Measurements from ENCODE around the gene ELMOD1. TPM values are rescaled to one million over a fixed set of nuclear protein-coding genes. Genes with fewer than 3 reads are reported as not detected.
A peak's percentile ranks its signal among the peaks of the same experiment; 100 is the strongest.

The ELMOD1 gene
- total RNA-seq, 1 donor from 2014 or later = 3.2 TPM

DNA sequence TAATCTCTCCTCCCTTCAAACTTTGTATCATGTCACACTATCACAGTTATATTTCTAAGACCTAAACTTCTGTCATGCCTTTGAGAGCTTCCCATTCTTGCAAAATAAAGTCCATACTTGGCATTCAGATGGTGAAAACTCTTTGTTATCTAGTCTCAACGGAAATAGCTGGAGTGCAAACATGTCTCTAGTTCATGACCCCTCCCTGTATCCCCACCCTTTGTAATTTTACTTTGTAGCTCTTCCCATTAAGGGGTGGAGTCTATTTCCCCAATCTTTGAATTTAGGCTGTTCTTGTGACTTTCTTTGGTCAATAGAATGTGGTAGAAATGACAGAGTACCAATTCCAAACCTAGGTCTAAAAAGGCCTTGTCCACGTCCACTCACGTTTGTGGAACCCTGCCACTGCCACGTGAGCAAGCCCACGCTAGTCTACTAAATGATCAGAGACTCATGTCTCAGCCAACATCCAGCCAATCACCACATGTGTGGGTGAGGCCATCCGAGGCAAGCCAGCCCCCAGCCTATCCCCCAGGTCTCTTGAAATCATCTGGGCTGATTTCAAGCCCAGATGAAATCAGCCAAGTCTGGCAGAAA, 97.5 kb downstream of the ELMOD1 start:
- DNase-seq = no peak

DNA sequence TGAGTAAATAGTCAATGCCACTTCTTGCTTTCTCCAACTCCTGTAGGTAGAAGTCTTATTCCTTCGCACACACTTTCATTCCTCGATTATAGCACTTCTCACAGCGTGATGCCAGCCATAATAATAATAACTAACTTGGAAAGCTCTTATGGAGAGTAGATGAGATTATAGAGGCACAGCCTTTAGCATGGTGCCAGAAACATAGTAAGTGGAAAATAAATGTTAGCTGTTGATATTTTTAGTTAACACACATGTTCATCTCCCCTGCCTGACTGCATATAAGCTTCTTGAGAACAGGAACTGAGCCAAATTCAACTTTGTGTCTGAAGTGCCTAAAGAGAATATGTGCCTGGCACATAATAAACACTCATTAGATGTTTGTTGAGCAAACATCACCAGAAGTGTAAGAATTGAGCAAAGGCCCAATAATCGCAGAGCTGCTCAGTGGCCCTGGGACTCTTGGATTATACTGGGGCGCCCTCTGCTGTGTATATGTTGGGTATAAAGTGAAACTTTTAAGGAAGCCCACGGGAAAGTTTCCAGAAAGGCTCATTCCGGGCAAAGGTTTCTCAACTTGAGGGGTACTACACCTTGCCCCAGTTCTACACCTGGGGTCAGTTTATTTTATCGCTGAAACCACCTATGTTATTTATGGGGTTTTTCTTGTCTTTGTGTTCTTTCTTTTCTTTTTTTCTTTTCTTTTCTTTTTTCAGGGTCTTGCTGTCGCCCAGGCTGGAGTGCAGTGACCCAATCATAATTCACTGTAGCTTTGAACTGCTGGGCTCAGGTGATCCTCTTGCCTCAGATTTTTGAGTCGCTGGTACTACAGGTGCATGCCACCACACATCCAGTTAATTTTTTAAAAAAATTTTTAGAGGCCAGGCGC, 98.6 kb downstream of the ELMOD1 start:
- peak; percentile 88 for DNase-seq

DNA sequence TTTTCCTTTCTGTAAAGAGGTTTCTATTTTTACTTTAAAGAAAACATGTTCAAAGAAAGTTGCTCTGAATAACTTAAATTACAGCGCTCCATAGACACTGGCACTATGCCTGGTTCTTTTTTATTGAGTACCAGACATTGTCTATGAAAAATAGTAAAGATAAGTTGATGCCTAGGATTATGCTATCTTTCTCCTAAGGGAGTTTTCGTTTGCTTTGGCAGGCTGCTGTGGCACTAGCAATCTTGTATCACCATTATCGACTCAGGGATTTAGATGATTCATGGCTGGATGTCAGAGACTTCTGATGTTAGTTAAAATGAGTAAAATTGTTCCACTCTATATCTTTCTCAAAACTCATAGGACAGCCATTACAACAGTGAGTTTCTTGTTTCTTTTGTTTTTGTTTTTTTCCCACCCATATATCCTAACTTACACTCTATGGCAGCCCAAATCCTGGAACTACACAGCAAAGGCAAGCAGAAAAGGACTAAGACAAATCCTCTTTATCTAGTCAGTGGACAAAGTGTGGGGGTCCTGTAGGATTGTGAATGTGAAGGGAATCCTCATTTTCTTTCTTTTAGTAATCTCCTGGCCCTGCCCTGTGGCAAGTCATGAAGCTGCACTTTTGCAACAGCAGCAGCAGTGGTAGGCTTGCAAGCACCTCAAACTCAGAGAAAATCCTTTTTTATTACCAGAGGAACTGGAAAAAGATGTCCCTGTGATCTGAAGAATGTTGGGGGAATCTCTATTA, 100.2 kb downstream of the ELMOD1 start:
- DNase-seq = no peak

DNA sequence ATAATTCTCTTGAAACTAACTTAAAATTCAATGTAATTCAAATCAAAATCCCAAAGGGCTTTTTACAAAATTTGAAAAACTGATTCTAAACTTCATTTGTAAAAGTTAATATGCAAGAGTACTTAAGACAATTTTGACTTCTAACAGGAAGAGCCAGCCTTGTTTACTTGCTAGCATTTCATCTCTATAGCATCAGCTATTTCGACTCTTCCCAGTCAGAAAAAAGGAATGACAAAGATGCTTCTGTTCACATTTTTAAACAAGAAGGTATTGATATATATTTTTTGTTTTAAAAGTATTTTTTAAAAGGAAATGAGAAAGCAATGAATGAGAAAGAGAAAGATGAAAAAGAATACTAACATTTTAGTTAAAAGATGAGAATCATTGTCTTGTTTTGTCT, 104.5 kb downstream of the ELMOD1 start:
- DNase-seq = no peak

DNA sequence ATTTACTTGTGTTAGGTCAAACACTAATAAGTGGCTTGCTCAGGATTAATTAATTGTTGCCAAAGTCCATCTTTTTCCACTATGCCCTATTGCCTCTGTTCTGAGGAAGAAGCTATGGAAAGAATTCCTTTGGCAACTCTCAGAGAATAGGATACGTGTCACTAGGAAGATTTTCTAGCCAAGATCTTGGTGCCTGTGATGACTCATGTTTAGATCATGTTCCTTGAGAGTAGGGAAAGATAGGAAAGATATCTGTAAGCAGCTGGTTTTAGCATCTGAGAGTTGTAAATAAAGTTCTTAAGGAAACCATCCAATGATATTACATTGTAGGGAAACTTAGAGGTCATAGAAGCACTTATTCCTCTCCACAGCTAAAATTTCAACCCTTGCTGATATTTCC, 105.2 kb downstream of the ELMOD1 start:
- peak; percentile 58 for DNase-seq

DNA sequence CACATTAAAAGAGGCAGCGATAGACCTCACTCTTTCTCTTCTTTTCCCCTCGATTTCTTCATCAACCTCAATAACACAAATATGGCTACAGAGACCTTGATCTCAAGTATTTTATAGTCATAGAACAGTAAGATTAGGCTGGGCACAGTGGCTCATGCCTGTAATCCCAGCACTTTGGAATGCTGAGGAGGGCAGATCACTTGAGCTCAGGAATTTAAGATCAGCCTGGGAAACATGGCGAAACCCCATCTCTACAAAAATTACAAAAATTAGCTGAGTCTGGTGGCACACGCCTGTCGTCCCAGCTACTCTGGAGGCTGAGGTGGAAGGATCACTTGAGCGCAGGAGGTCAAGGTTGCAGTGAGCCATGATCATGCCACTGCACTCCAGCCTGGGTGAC, 106.3 kb downstream of the ELMOD1 start:
- DNase-seq = no peak

DNA sequence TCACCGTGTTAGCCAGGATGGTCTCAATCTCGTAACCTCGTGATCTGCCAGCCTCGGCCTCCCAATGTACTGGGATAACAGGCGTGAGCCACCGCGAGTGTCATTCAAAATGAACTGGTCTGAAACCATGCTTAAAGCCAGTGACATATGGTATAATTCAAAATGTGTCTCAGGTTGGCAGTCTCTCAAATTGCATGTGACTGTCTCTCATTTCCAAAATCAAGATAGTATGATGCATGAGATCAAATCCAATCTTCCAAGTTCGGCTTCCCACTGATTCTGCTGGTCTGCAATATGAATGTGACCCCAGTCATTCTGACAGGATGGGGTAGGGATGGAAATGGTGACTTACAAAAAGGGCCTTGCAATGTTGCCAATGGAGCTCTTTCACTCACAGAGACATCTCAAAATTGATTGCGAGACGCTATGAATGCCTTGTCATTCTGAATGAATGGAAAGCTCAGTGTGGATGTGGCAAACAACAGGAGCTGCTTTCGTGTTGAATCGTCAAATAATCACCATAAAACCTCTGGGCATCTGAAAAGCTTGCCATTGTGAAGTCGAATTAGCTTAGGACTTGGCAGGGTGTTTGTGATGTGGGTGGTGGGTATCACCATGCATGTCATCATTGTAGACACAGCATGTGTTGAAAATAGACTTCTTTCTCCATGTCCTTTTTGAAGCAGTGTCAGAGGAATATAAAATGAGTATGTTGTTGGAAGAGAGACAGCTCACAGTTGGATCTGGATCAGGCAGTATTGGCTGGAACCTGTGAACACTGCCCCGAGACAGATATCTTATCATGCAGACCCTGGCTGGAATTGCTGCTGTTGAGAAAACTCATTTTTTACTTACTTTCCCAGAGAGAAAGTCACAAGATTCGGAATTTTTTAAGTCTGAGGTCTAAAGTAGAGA, 108.7 kb downstream of the ELMOD1 start:
- DNase-seq = no peak

DNA sequence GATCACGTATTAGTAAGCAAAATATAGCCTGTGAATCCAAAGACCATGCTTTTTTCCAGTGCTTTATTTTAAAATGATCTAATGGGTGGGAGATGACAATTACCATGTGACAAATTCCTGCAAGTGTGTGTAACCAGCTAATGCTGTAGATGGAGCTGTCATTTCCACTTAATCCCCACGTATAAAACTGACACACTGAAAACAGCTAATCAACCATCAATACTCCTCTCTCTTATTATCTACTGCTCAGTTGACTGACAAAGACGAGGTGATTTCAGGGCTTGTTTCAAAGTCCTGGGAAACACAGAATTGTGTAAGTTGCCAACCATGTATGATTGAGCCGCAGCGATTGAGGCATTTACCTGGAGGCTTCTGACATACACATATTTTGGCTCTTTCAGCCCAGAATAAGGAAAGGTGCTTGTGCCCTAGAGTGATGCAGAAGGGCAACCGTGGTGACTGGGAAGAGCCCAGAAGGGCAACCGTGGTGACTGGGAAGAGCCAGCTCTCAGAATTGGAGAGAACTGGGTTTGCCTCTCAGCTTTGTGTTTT, 111.2 kb downstream of the ELMOD1 start:
- DNase-seq = no peak

DNA sequence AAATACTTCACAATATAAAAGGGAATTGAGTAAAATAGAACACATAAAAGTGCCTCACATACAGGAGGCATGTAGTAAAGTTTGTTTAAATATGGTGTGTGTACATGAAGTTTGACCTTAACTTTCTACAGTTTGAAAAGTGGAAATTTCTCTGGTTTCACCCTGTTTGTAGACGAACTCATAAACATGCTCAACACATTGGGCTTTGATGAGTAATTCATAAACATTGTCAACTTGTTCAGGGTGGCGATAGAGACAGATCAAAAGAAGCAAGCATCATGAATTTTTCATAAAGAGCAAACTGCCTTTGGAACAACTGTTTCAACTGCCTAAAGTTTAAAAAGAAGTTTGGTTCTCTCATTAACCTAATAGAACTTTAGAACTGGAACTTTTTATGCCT, 111.8 kb downstream of the ELMOD1 start:
- DNase-seq = no peak

DNA sequence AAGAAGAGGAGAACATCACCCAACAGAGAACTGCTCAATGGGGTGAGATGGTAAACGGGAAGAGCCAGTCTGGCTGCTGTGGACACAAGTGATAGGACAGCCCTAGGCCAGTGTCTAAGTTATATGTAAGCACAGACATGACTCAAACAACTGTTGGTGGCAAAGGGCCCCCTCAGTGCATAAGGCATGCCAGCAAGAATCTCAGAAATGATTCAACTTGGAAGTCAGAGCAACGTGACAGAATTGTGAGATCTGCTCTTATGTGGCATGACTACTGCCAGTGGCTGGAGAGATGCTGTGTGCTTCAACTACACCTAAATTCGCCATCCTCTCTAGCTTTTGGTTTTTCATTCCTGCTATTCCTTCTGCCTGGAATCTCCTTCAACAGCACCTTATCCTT, 113.5 kb downstream of the ELMOD1 start:
- no peak for DNase-seq

DNA sequence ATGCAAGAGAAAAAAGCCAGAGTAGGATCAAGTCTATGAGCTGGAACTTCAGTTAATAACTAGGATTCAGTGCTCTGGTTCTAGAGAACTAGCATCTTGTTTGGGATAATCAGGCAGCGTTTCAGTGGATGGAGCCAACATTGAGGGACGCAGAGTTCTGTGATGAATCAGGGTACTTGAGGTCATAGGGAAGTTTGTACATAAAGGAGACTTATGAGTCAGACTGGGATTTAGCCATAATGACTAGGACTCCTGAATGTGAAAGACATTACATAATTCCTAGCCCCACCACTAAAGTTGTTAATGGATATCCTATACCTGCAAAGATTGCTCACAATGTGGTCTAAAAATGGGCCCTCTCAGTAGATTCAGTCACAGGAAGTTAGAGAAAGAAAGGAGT, 114.1 kb downstream of the ELMOD1 start:
- DNase-seq = no peak

DNA sequence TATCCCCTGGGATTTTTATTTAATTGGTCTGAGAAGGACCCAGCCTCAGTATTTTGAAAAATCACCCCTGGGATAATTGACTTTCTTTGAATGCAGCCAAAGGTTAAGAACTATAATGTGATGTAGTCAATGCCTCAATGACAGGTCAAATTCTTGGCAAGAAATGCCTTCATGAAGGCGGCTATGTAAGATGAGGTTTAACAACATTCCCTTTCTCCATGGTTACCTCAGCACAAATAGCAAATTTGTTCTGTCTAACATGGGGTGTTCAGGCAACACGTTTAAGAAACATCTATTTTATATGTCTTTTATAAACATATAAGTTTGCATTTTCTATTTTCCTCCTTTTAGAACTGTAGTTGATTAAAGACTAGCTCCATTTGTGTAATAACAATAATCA, 115.6 kb downstream of the ELMOD1 start:
- DNase-seq = no peak

DNA sequence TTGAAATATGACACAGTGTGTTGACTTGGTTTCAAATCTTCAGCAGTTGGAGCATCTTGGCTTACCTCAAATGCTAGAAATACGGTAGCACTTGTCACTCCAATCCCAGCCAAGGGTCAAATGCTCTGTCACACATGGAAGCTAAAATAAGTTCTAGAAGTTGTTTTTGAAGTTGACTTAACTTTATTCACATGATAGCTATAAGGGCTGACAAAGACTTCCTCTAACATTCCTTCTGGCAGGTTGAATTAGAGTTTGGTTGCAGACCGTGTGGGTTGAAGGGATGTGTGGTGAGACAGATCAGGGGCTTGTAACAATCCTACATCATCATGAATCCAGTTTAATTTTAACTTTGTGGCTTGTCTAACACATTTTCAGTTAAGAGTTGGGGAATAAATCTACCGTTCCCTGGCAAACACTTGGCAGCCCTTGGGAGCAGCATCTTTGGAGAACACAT, 116.3 kb downstream of the ELMOD1 start:
- no peak for DNase-seq

DNA sequence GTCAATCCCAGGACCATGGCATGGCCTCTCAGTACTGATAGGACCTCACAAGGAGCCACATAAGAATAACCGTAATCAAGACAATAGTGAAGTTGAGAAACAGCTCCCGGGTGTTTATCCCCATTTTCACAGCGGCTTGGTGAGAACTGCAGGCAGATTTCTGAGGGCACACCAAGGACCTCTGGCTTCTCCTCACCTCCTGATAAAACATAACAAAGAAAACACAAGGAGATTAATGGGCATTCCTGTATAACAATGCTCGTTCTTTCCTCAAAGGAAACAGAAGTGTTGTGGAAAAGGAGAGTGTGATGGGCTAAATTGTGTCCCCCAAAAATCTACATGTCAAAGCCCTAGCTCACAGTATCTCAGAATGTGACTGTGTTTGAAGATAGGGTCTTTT, 116.9 kb downstream of the ELMOD1 start:
- no peak for DNase-seq

DNA sequence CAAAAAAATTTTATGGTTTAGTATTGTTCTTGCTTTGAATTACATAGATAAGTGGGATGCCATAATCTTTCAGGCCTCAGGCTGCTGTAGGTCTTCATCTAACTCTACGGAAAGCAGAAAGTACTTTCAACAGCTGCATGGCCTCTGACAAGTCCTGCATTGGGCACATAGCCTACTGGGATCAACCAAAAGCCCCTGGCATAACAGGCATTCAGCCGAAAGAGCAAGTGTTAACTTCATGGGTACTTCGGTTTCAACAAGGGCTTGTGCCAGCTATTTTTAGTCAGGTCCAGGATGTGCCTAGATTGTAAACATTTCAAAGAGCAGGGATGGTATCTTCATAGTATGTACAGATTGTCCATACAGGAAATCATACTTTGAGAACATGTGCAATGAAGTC, 117.8 kb downstream of the ELMOD1 start:
- DNase-seq = peak; percentile 85

DNA sequence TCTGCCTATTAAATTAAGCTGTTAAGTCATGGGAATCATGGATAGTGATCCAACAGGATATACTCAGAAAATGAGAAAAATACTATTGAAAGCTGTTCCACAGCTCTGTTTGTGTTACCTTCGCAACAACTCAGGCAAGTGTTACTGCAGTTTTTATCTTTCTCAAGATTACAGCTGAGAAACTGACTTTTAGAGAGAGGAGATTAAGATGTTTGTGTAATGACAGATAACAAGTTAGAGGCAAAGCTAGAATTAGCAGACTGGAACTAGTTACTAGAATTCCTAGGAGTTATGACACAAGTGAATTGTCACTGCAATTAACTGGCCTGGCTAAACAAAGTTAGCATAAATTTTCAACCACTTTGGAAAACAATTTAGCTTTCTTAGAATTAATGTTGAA, 119.4 kb downstream of the ELMOD1 start:
- DNase-seq = no peak

DNA sequence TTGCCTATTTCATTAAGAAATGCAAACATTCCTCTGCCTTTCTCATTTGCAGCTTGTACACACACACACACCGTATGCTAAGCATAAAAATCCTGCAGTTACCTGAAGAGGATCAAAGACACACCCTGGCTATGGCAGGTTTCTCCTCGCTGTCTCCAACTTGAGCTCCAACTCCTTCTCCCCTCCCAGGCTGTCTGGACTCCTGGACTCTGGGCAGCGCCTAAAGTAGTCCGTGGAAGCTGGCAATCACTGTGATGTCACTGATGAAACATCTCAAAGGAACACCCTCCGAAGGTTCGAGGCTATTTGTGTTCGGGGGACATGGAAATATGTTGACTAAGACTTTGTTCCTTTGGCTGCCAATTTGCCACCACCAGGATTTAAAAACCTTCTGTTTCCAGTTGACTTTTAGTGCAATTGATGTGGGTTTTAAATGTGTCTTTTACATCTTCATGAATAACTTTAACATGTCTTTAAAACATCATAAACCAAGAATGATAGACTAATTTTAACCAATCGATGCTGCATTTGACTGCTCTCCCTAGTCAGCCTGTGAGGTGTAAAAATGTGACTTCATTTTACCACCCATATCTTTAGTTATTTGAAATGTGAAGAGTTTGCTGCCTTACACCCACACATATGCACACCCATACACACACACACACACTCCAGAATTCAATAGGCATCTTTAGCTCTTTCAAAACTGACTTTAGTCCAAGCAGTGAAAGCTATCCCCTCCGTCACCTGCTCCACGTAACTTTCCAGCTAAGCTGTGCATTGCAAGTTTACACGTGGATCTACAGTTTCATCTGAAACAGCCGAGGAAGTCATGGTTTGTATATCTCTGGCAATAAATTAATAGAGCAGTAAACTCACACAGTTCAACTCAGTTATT, 121.2 kb downstream of the ELMOD1 start, which contains the start of gene SLN:
SLN (minus strand) TSS at position 196 of the 895 bp plus-strand sequence.
- DNase-seq = peak; percentile 84

DNA sequence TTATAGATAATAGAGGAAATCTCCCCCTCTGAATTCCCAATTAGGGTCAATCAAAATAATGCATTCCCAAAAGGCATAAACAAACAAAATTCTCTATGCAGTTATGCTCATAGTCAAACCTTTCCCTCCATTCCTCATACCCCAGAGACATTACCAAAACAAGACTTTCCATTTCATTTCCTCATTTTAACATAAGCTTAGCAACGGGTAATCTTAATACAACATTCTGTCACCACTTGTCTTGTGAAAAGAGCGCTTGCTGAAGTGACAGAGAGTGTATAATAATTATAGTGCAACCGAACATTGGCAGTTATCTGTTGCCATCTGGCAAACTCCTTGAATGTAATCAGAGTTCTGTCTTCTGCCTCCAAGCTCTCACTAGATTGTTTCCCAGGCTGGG, 122.1 kb downstream of the ELMOD1 start:
- peak; percentile 77 for DNase-seq
